Hematopoietic multipotent progenitor cell treated with erythropoietin and hydrocortisone succinate and interleukin-3 and kit ligand, for 17 days (in vitro differentiated cells): ENCODE measurements around the gene TOMT.

Experiments used
- DNase-seq: peaks from one replicate; pipeline ENCODE4 v3.0.0-alpha.2; 2015; ENCODE audit warnings: low spot score

TOMT gene

GRCh38 chr11:72088076-72088808, 17.5 kb upstream of the TOMT start:
- no peak for DNase-seq

- peak; percentile 83 for DNase-seq
Measured at GRCh38 chr11:72091292-72091691, 14.4 kb upstream of the TOMT start.

GRCh38 chr11:72098741-72099140, 7.0 kb upstream of the TOMT start:
- no peak for DNase-seq

GRCh38 chr11:72100009-72100408, 5.7 kb upstream of the TOMT start:
- DNase-seq: no peak

- no peak for DNase-seq
Measured at GRCh38 chr11:72100462-72100861, 5.3 kb upstream of the TOMT start.

- DNase-seq: peak; percentile 47
Measured at GRCh38 chr11:72102162-72102561, 3.6 kb upstream of the TOMT start.

- DNase-seq: no peak
Measured at GRCh38 chr11:72102631-72102945, 3.1 kb upstream of the TOMT start.

- peak; percentile 99 for DNase-seq
Measured at GRCh38 chr11:72102946-72103753, 2.6 kb upstream of the TOMT start, which contains the start of gene LAMTOR1. LAMTOR1 (minus strand) TSS chr11:72103297; CDS start chr11:72103224, 73 bp downstream.

- DNase-seq: no peak
Measured at GRCh38 chr11:72103754-72104167, 2.0 kb upstream of the TOMT start.

- no peak for DNase-seq
Measured at GRCh38 chr11:72111300-72112142, 5.8 kb downstream of the TOMT start.

GRCh38 chr11:72112143-72112977, 6.6 kb downstream of the TOMT start, which contains the start of gene ANAPC15:
ANAPC15 (minus strand) TSS chr11:72112695; CDS start chr11:72111276, 1,419 bp downstream.
- DNase-seq: peak; percentile 99

GRCh38 chr11:72112978-72113808, 7.5 kb downstream of the TOMT start:
- DNase-seq: no peak

GRCh38 chr11:72114570-72114969, 8.8 kb downstream of the TOMT start:
- DNase-seq: no peak

- DNase-seq: no peak
Measured at GRCh38 chr11:72116019-72116755, 10.5 kb downstream of the TOMT start.

GRCh38 chr11:72119198-72119597, 13.5 kb downstream of the TOMT start:
- no peak for DNase-seq

- no peak for DNase-seq
Measured at GRCh38 chr11:72120930-72121329, 15.2 kb downstream of the TOMT start.

- no peak for DNase-seq
Measured at GRCh38 chr11:72122607-72123006, 16.9 kb downstream of the TOMT start.

GRCh38 chr11:72123117-72123653, 17.5 kb downstream of the TOMT start:
- no peak for DNase-seq

- no peak for DNase-seq
Measured at GRCh38 chr11:72124046-72124445, 18.3 kb downstream of the TOMT start.

- no peak for DNase-seq
Measured at GRCh38 chr11:72125956-72126355, 20.2 kb downstream of the TOMT start.
